ENCODE results near the gene SNAPC5. TPM values are rescaled to one million over a fixed set of nuclear protein-coding genes. Genes with fewer than 3 reads are reported as not detected.

SNAPC5 gene
- polyA plus RNA-seq, 2 donors, result 18.5 to 25.1 TPM

Other genes starting within 250 kb of the SNAPC5 start
- not detected for gene MEGF11, start 244.0 kb downstream of the SNAPC5 start, polyA plus RNA-seq
- gene DIS3L, start 204.2 kb downstream of the SNAPC5 start, polyA plus RNA-seq, result 1 to 10 TPM; 7.1 to 9.4 TPM
- gene TIPIN, start 141.1 kb downstream of the SNAPC5 start, polyA plus RNA-seq, result 1 to 10 TPM; 6.3 to 7.7 TPM
- 10 to 100 TPM; 34.5 to 68.1 TPM for gene MAP2K1, start 110.8 kb downstream of the SNAPC5 start, polyA plus RNA-seq
- 1,000 to 10,000 TPM; 2,290 to 3,299 TPM for gene RPL4, start 7.1 kb upstream of the SNAPC5 start, polyA plus RNA-seq
- 1 to 10 TPM; 4.5 to 7.9 TPM for gene ZWILCH, start 7.6 kb upstream of the SNAPC5 start, polyA plus RNA-seq
- gene LCTL, start 68.2 kb upstream of the SNAPC5 start, polyA plus RNA-seq, result not detected
- gene SMAD6, start 204.5 kb upstream of the SNAPC5 start, polyA plus RNA-seq, result 1 to 10 TPM in 1 of 2 donors, under 1 TPM in 1; 0.75 to 1.6 TPM